Iris pigment epithelial cell (primary cell): ENCODE results near the gene ELP4.

Source experiments
- DNase-seq: peaks from one replicate; pipeline ENCODE4 v3.0.0-alpha.2; 2011; ENCODE audit warnings: low read depth

The ELP4 gene

DNA sequence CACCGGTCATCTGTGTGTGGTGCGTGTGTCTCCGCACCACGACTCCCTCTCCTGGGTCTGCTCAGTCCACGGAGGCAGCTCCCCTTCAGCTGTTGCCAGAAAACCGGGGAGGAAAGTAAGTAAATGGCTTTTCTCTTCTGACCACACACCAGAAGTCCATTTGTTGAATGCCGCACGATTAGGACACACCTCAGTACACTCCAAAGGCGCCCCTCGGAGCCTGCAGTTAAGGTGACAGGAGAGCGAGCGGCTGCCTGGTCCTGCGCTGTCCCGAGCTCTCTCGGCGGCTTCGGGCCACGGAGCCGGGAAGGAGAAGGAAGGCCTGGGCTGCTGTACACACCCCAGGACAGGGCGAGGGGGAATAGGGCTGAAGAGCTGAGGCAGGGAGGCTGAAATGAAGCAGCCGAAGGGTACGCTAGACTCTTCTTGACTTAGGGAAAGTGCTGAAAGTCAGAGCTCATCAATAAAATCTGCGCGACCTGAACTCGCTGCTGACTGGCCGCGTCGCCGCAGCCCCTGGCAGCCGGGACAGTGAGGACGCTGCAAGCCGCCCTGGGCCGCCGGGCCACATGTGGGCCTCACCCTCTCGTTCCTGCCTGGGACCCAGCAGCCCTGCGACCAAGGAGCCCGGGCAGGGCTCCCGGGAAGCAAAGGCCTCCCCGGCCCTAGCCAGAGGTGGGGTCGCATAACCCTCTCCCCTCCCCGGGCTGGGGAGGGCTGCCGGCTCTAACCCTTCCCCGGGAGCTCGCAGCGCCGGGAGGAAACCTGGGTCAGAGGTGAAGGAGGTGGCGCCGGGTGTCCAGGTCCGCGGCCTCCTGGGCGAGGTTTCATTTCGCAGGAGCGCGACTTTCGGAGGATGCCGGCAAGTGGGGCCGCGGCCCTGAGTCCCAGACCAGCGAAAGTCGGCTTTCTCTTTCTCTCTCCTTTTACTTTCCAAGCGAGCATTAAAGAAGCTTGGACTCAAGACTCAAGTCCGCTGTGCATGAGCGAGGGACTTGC, 303.1 kb downstream of the ELP4 start:
- DNase-seq, result no peak

DNA sequence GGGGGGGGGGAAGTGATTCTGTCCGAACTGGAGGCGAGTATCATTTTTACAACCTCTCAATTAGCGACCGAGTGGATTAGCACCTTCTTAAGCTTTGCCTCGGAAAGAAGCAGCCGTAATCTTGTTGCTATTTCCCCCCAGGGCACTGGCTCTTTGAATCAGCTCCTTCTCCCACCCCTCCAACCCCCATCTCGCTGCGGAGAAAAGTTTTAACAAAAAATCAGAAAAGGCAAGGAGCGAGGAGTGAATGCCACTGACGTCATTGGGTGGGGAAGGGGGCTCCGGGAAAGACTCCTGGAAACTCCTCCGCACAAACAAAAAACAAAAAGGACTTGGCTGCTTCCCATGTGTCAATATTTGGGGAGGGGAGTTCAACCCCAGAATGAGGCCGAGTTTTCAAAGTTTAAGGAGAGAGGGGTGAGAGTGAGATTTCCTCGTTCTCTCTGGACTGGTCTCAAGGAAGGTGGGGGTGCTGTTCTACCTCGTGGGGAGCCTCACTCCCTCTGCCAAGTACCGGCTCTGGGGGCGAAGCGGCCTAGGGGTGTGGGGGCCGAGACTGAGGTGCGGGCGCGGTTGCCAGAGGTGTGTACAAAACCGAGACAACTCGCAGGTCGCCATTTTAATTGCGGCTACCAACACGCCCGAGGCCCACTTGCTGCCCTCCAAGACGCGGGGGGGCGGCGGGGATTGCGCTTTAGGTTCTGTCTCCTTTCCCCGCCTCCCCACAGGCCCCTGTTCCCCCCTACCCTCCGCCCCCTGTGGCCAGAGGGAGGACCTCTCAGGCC, 304.0 kb downstream of the ELP4 start:
- DNase-seq, result no peak

DNA sequence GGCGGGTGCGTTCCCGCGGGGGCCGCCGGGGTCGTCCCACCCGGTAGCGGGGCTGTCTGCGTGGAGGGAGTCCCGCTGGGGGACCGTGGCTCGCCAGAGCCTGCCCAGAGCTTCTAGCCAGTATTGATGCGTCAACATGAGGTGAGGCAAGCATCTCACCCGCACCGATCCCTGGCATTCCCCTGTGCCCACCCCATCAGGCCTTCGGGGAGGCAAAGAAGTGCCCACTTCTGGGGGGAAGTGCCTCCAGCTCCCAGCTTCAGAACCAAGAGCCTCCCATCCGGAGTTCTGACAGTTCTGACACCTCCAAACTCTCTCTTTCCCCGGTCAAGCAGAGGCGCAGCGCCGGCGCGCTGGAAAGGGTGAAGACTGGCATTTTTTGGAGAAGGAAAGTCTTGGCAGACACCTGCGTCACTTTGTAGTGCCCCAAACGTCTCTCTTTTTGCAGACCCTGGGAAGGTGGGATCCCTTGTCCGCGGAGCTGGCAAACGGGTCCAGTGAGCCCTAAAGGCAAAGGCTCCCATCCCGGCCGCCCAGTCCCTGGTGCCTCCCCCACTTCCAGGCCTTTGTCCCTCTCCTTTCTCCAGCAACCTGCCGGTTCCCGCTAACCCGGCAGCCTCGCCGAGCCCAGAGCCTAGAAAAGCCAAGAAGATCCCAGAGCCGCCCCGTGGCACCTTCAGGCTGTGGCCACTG, 304.8 kb downstream of the ELP4 start:
- DNase-seq, result no peak

DNA sequence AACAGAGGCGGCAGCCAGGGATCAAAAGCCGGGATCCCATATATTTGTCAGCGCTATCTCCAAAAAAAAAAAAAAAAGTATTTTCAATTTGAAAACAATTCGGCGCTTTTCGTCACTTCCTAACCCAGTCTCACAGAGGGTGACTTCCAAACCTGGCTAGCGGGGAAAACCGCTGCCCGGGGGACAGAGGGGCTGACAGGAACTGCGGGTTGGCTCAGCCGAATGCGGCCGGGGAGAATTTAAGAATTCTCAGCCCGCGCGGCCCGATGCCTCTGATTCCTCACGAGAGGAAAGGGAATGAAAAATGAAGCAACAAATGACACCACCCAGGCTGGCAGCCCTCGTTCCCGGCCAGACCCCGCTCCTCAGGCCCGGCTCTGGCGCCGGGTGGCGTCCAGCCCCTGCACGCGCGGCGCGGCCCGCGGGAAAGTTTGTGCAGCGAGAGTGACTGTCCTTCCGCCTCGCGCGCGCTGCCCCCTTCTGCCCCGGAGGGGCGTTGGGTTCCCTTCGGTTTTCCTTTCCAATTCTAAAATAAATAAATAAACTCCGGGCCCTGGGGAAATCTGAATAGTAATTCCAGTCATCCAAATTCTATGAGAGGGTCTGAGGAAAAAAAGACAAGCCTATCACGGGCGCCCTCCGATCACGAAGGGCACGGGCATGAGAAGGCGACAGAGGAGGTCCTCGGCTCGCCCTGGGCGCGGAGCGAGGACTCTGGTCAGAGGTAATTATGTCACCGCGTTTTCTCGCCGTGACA, 306.3 kb downstream of the ELP4 start:
- no peak for DNase-seq

DNA sequence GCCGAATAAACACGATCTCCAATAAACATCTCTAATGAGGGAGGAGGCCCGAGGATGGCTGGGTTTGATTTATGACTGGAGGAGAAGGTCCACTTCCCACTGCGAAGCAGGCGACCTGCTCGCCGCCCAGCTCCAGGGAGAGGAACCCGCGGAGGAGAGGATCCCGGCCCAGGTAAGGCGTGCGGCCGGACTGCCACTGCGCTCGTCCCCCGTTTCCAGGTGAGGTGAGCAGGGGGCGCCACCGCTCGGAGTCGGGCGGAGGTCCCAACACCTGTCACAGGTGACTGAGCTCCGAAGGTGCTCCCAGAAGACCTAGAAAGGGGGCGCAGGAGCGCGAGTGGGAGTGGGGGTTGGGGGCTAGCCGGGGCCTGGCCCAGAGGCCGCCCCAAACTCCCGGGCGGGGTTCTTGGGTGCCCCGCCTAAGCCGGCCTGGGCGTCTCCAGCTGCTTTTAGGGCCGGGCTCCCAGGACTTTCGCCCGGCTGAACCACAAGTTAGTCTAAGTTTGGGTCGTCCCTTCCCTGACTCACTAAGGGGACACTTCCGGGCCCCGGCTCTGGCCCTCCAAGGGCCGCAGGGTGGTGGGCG, 307.0 kb downstream of the ELP4 start:
- DNase-seq, result no peak

DNA sequence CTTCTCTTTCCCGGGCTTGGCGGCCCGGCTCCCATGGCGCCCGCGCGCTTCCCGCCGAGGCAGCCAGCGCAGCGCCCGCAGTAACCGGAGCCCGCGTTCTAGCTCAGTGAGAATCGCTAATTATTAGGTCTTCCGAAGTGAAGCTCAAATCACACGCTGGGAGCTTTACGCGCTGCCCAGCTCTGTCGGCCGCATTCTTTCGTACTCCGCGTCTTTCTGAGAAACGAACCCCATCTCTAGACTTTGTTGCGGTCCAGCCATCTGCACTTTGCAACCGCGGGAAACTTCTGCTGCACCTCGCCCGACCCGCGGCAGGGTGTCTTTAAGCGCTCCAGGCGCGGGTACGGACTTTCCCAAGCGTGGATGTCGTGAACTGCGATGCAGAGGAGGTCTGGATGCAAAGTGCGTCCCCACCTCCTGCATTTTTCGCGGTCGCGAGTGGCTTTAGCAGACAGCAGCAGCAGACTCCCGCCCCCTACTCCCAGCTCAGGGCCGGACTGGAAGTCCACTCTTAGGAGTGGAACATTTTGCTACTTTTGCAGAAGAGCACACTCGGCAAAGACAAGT, 307.6 kb downstream of the ELP4 start:
- DNase-seq, result no peak

- DNase-seq, result no peak
Observed at GRCh38 chr11:31817621-31818424, 308.3 kb downstream of the ELP4 start.

DNA sequence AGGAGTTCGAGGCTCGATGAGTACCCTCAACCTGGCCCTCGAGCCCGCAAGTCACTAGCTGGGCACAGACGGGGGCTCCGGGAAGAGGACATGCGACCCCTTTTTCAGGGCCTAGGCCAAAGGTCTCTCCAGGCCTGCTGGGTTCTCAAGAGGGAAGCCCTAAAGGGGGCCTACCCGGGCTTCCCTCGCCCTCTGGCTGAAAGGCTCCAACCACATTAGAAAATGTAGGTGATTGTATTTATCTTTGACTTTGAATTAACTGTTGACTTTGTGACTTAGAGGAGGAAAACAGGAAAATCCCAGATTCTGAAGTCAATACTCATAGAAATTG, 308.8 kb downstream of the ELP4 start:
- no peak for DNase-seq

DNA sequence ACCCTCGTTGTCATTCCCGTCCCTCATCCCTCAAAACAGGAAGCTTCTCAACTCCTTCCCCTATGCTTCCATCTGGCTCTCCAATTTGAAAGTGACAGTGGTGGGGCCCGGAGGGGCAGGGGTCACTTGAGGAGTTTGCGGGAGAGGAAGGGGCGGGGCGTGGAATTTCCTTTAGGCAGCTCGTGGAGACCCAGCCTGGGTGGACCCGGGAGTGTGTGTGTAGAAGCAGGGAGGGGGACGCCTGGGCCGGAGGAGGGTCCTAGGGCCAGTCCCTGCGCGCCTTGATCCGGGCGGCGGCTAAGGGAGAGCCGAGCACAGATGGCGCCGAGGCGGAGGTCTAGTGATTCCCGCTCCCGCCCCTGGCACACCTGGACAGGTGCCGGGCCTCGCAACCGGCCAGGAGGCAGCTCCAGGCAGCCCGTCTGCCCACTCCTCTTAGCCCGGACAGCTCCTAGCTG, 309.3 kb downstream of the ELP4 start:
- no peak for DNase-seq

- no peak for DNase-seq
Observed at GRCh38 chr11:31819621-31820437, 310.3 kb downstream of the ELP4 start.

DNA sequence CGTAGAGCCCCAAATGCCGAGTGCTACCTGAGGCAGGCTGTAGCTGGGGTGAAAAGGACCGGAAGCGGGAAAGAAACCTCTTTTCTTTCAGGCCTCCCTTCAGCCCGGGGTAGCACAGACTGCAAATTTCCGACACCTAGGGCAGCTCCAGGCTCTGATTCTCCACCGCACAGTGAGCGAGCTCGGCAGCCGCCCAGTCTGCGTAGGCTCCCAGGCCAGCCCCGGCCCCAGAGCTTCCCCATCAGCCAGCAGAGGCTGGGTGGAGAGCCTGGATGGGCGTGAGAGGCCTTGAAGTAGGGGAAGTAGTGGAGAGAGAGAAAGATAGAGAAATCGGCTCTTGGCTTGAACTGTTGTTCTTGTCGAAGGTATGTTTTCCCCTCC, 310.9 kb downstream of the ELP4 start:
- DNase-seq, result no peak

GRCh38 chr11:31821235-31821764, 311.7 kb downstream of the ELP4 start:
- DNase-seq, result no peak

DNA sequence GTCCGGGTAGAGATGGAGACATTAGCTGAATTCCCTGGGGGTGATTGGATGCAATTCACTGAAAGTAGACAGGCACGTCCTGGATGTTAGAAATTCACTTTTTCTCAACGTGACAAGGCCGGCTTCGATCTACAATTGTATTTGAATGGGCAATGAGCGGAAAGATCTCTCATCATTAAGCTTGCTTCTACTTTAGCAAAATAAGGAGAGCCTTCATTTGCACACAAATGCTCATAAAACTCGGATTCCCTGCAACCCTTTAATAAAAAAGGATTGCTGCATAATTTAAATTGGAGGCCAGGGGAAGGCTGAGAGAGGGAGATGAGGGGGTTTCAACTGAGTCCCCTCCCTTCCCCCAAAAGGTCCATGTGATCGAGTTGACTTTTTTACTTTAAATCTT, 312.2 kb downstream of the ELP4 start:
- no peak for DNase-seq

DNA sequence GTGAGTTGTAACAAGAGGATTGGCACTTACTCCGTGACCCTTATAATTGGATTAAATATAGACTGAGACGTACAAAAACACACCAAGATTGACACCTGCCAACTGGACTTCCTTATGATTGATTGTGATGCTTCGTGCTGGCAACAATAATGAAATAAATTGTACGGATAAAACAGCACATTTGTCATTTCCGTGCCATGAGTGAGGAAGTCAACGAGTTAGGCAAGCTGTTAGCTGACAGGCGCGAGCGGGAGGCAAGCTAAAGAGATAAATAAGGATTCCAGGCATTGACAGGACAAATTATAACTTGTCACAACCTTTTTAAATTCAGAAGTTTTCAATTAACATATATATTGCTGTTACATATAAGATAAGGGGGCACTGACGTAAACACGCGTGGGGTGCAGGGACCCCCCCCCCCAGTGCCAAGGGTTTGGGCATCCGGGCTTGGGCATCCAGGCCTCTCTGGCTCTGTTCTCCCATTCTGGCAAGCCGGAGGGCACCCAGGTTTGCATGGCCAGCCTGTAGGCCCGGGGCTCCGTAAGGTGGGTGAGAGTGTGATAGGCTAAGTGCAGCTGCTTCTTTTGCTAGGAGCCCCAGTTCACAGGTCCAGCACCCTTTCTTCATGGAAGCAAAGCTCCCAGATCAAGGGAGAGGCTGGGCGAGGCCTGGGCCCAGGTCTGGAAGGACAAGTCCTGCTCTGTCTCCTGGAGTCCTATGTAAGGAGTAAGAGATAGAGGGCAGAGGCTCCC, 312.8 kb downstream of the ELP4 start:
- DNase-seq, result no peak

- no peak for DNase-seq
Observed at GRCh38 chr11:31822927-31823643, 313.5 kb downstream of the ELP4 start.

- DNase-seq, result no peak
Observed at GRCh38 chr11:31823644-31824331, 314.2 kb downstream of the ELP4 start.

DNA sequence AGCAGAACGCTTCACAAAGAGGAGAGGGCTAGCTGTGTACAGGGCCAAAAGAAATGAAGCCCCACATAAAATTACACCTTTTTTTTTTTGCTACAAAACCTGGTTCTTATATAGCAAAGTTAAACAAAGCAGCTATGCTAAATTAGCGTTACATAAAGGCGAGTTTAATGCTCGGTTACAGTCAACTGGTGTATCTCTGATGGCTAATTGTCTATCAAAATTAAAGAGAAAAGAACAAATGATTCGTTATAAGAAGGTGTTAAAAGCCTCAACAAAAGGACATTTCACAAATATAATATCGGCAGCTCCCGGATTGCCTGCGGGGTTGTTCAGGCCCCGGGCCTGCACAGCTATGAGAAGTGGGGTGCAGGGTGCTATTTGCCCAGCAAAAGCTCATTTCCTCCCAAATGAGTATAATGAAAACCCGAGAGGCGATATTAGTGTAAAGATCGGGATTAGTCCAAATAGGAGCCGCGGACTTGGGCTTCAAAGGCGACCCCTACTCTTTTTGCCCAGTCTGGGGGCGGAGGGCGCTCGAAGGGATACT, 314.8 kb downstream of the ELP4 start:
- no peak for DNase-seq
